GM12878 (cell line): ENCODE results near the gene SMARCE1. TPM values are rescaled to one million over a fixed set of nuclear protein-coding genes. Genes with fewer than 3 reads are reported as not detected.

Experiments used
- BMI1 ChIP-seq: fragments of 450-650 bp; IDR thresholded peaks from 2 replicates; pipeline ENCODE4 v1.6.1; 2016; ENCODE audit warnings: mild to moderate bottlenecking, moderate library complexity, borderline replicate concordance
- E2F8 ChIP-seq: fragments of 450-650 bp; IDR thresholded peaks from 2 replicates; pipeline ENCODE4 v1.6.1; 2018; ENCODE audit warnings: mild to moderate bottlenecking, low read depth, moderate library complexity; ENCODE audit not compliant: partially characterized antibody
- ESRRA ChIP-seq: IDR thresholded peaks from 2 replicates; pipeline ENCODE4 v1.6.1; 2012; ENCODE audit warnings: mild to moderate bottlenecking, low read length, improper control_type of control experiment
- JUNB ChIP-seq: IDR thresholded peaks from 2 replicates; pipeline ENCODE4 v1.6.1; 2016; ENCODE audit warnings: antibody characterized with exemption, mild to moderate bottlenecking
- NFYB ChIP-seq: IDR thresholded peaks from 2 replicates; pipeline ENCODE4 v1.6.1; 2011; ENCODE audit warnings: low read depth, mild to moderate bottlenecking, low read length, improper control_type of control experiment, moderate library complexity; ENCODE audit not compliant: insufficient read depth
- PML ChIP-seq: IDR thresholded peaks from 2 replicates; pipeline ENCODE4 v1.6.1; 2012; ENCODE audit warnings: low read length, inconsistent platforms
- POLR2AphosphoS2 ChIP-seq: IDR thresholded peaks from 2 replicates; pipeline ENCODE4 v1.6.1; 2011; ENCODE audit warnings: low read depth, mild to moderate bottlenecking, low read length, improper control_type of control experiment, moderate library complexity
- RAD21 ChIP-seq: IDR thresholded peaks from 2 replicates; pipeline ENCODE4 v1.6.1; 2011; ENCODE audit warnings: mild to moderate bottlenecking, low read depth, low read length, moderate library complexity; ENCODE audit not compliant: insufficient read depth
- RAD51 ChIP-seq: fragments of 450-650 bp; IDR thresholded peaks from 2 replicates; pipeline ENCODE4 v1.6.1; 2016; ENCODE audit warnings: moderate library complexity, mild to moderate bottlenecking, inconsistent platforms
- TAF1 ChIP-seq: IDR thresholded peaks from 2 replicates; pipeline ENCODE4 v1.6.1; 2011; ENCODE audit warnings: mild to moderate bottlenecking, low read depth, low read length, borderline replicate concordance
- TCF12 ChIP-seq: IDR thresholded peaks from 2 replicates; pipeline ENCODE4 v1.6.1; 2011; ENCODE audit warnings: low read depth, mild to moderate bottlenecking, low read length
- polyA plus RNA-seq, 11 experiments: library from polyadenylated mRNA; depleted of rRNA in 4 of 11; unstranded in 6 of 11; stranded (reverse) in 5 of 11; fragments of >200 nt; fragmentation: Nextera tagmentation in 4 of 11; fragmentation: Illumina TruSeq in 1 of 11; extraction: Ambion mirVana in 4 of 11; extraction: Trizol in 1 of 11; gene quantifications; 1 replicate in 1 of 11; 2 replicates in 10 of 11; pipeline versions ENCODE4 v1.2.1 to v1.2.3, GENCODE V29; 2011 to 2016; ENCODE audit warnings: inconsistent platforms in 2 of 11, missing spikeins in 2 of 11, low read depth in 1 of 11
- total RNA-seq, 4 experiments: library from RNA; depleted of rRNA in 3 of 4; stranded (reverse); fragments of >200 nt in 3 of 4; fragmentation: Illumina TruSeq in 1 of 4; extraction: Trizol in 1 of 4; gene quantifications; 2 replicates each; pipeline versions ENCODE4 v1.2.1 to v1.2.3, GENCODE V29; 2013 to 2021
- TF ChIP-seq, protein P1 (sequence below): fragments of 450-650 bp; IDR thresholded peaks from 2 replicates; pipeline ENCODE4 v1.6.1; 2016; ENCODE audit warnings: mild to moderate bottlenecking, moderate library complexity, borderline replicate concordance
- TF ChIP-seq, protein P2 (sequence below): fragments of 450-650 bp; IDR thresholded peaks from 2 replicates; pipeline ENCODE4 v1.6.1; 2017; ENCODE audit warnings: mild to moderate bottlenecking, moderate library complexity

SMARCE1 gene
- total and polyA plus RNA-seq, 10 of the 15 experiments (the other 5 are each of a cell fraction or from before 2014, with no cell fraction given), result 87.9 to 191 (median 132) TPM

- TF ChIP-seq, protein P1, sequence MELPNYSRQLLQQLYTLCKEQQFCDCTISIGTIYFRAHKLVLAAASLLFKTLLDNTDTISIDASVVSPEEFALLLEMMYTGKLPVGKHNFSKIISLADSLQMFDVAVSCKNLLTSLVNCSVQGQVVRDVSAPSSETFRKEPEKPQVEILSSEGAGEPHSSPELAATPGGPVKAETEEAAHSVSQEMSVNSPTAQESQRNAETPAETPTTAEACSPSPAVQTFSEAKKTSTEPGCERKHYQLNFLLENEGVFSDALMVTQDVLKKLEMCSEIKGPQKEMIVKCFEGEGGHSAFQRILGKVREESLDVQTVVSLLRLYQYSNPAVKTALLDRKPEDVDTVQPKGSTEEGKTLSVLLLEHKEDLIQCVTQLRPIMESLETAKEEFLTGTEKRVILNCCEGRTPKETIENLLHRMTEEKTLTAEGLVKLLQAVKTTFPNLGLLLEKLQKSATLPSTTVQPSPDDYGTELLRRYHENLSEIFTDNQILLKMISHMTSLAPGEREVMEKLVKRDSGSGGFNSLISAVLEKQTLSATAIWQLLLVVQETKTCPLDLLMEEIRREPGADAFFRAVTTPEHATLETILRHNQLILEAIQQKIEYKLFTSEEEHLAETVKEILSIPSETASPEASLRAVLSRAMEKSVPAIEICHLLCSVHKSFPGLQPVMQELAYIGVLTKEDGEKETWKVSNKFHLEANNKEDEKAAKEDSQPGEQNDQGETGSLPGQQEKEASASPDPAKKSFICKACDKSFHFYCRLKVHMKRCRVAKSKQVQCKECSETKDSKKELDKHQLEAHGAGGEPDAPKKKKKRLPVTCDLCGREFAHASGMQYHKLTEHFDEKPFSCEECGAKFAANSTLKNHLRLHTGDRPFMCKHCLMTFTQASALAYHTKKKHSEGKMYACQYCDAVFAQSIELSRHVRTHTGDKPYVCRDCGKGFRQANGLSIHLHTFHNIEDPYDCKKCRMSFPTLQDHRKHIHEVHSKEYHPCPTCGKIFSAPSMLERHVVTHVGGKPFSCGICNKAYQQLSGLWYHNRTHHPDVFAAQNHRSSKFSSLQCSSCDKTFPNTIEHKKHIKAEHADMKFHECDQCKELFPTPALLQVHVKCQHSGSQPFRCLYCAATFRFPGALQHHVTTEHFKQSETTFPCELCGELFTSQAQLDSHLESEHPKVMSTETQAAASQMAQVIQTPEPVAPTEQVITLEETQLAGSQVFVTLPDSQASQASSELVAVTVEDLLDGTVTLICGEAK, result peak; percentile 74
- peak; percentile 76 for TF ChIP-seq TAF1
- TF ChIP-seq POLR2AphosphoS2, result 0 out of 2 replicates have a peak, but pooled peaks have one; percentile 32
- TF ChIP-seq E2F8, result peak; percentile 83
- TF ChIP-seq TCF12, result no peak
- TF ChIP-seq RAD21, result no peak
- no peak for TF ChIP-seq ESRRA
- no peak for TF ChIP-seq BMI1
- TF ChIP-seq JUNB, result no peak
- TF ChIP-seq, protein P2, sequence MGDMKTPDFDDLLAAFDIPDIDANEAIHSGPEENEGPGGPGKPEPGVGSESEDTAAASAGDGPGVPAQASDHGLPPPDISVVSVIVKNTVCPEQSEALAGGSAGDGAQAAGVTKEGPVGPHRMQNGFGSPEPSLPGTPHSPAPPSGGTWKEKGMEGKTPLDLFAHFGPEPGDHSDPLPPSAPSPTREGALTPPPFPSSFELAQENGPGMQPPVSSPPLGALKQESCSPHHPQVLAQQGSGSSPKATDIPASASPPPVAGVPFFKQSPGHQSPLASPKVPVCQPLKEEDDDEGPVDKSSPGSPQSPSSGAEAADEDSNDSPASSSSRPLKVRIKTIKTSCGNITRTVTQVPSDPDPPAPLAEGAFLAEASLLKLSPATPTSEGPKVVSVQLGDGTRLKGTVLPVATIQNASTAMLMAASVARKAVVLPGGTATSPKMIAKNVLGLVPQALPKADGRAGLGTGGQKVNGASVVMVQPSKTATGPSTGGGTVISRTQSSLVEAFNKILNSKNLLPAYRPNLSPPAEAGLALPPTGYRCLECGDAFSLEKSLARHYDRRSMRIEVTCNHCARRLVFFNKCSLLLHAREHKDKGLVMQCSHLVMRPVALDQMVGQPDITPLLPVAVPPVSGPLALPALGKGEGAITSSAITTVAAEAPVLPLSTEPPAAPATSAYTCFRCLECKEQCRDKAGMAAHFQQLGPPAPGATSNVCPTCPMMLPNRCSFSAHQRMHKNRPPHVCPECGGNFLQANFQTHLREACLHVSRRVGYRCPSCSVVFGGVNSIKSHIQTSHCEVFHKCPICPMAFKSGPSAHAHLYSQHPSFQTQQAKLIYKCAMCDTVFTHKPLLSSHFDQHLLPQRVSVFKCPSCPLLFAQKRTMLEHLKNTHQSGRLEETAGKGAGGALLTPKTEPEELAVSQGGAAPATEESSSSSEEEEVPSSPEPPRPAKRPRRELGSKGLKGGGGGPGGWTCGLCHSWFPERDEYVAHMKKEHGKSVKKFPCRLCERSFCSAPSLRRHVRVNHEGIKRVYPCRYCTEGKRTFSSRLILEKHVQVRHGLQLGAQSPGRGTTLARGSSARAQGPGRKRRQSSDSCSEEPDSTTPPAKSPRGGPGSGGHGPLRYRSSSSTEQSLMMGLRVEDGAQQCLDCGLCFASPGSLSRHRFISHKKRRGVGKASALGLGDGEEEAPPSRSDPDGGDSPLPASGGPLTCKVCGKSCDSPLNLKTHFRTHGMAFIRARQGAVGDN, result no peak; the same call in 1 of the 2 replicates
- TF ChIP-seq PML, result 0 out of 2 replicates have a peak, but pooled peaks have one; percentile 23
- no peak for TF ChIP-seq RAD51
- no peak for TF ChIP-seq NFYB
Observed at GRCh38 chr17:40647624-40648383, at the start of gene SMARCE1 (continued).
